H1 (cell line): ENCODE measurements around the gene SPATA13. TPM values are rescaled to one million over a fixed set of nuclear protein-coding genes. Genes with fewer than 3 reads are reported as not detected.

Experiments used
- CTCF ChIA-PET: fragments of 300-600 bp; sonication (Branson Sonifier 250); formaldehyde crosslinking; loops from one replicate; lab custom pipeline; 2021; ENCODE audit not compliant: partially characterized antibody; lab: Charles Lee
- POLR2A ChIA-PET: fragments of 300-600 bp; sonication (Branson Sonifier 250); formaldehyde crosslinking; loops from one replicate; lab custom pipeline; 2021; ENCODE audit warnings: inconsistent platforms; ENCODE audit not compliant: partially characterized antibody; lab: Charles Lee
- DNase-seq, 2 experiments: peaks; one replicate each; pipeline versions ENCODE4 v3.0.0 to v3.0.0-alpha.2; 2010 to 2022; ENCODE audit warnings: low spot score in 2 of 2, low read depth in 1 of 2, mixed read lengths in 1 of 2
- FAIRE-seq: peaks from 2 replicates; lab custom pipeline; 2011; peaks lifted over from hg19 to GRCh38; lab: Jason Lieb, UNC
- H2AFZ ChIP-seq: 2 replicates; pipeline ENCODE4 v1.8.1; 2012; ENCODE audit warnings: low read length, inconsistent platforms
- H2AK5ac ChIP-seq: 2 replicates; pipeline ENCODE4 v1.6.1; 2013; ENCODE audit warnings: low read depth, low read length
- H2BK120ac ChIP-seq: replicated peaks from 2 replicates; pipeline ENCODE3; 2013; ENCODE audit warnings: low read depth, low read length, inconsistent platforms
- H2BK12ac ChIP-seq: 2 replicates; pipeline ENCODE4 v1.6.1; 2013; ENCODE audit warnings: low read depth, low read length
- H2BK15ac ChIP-seq: 2 replicates; pipeline ENCODE4 v1.6.1; 2013; ENCODE audit warnings: low read length
- H2BK20ac ChIP-seq: 2 replicates; pipeline ENCODE4 v1.6.1; 2013; ENCODE audit warnings: low read length
- H2BK5ac ChIP-seq: 2 replicates; pipeline ENCODE4 v1.6.1; 2013; ENCODE audit warnings: low read depth, low read length
- H3K14ac ChIP-seq: 2 replicates; pipeline ENCODE4 v1.6.1; 2013; ENCODE audit warnings: inconsistent platforms; ENCODE audit not compliant: insufficient read length
- H3K18ac ChIP-seq: 2 replicates; pipeline ENCODE4 v1.6.1; 2013; ENCODE audit warnings: low read length; ENCODE audit errors: extremely low read depth
- H3K23ac ChIP-seq: 2 replicates; pipeline ENCODE4 v1.6.1; 2013; ENCODE audit warnings: inconsistent platforms; ENCODE audit not compliant: insufficient read length
- H3K23me2 ChIP-seq: 2 replicates; pipeline ENCODE4 v1.6.1; 2013; ENCODE audit warnings: low read depth, low read length
- H3K27ac ChIP-seq: 2 replicates; pipeline ENCODE4 v1.6.1; 2011; ENCODE audit warnings: low read depth, low read length, inconsistent platforms
- H3K27me3 ChIP-seq, 4 experiments: replicated peaks in 1 of 4; 1 replicate in 1 of 4; 2 replicates in 3 of 4; pipeline versions ENCODE4 v1.6.1 to v1.8.1; 2011 to 2013; ENCODE audit warnings: low read length in 3 of 4, mild to moderate bottlenecking in 3 of 4, inconsistent platforms in 2 of 4, mixed read lengths in 2 of 4, moderate library complexity in 1 of 4; ENCODE audit not compliant: control insufficient read depth in 3 of 4, insufficient read depth in 3 of 4; ENCODE audit errors: extremely low read depth in 1 of 4
- H3K36me3 ChIP-seq, 4 experiments: 2 replicates each; pipeline versions ENCODE4 v1.6.1 to v1.8.1; 2011 to 2013; ENCODE audit warnings: mild to moderate bottlenecking in 4 of 4, low read length in 3 of 4, moderate library complexity in 2 of 4, control low read depth in 1 of 4, inconsistent platforms in 1 of 4; ENCODE audit not compliant: insufficient read depth in 4 of 4, control insufficient read depth in 2 of 4
- H3K4ac ChIP-seq: replicated peaks from 2 replicates; pipeline ENCODE3; 2013; ENCODE audit warnings: low read length, low read depth, mixed read lengths, inconsistent platforms; ENCODE audit not compliant: insufficient read length
- H3K4me1 ChIP-seq, 4 experiments: replicated peaks in 1 of 4; 1 replicate in 1 of 4; 2 replicates in 3 of 4; pipeline versions ENCODE4 v1.6.1 to v1.8.1; 2011 to 2013; ENCODE audit warnings: low read length in 3 of 4, inconsistent platforms in 2 of 4, mixed read lengths in 1 of 4; ENCODE audit not compliant: insufficient read depth in 4 of 4, control insufficient read depth in 3 of 4
- H3K4me2 ChIP-seq, 2 experiments: 2 replicates each; pipeline versions ENCODE4 v1.6.1 to v1.8.1; 2011 to 2013; ENCODE audit warnings: low read depth in 2 of 2, low read length in 2 of 2, control low read depth in 1 of 2, inconsistent platforms in 1 of 2, mild to moderate bottlenecking in 1 of 2; ENCODE audit not compliant: insufficient read depth in 1 of 2
- H3K4me3 ChIP-seq, 4 experiments: fragments of 200-600, 300-600 bp in 1 of 4; sonication (generic), shearing (Covaris generic), sonication (Bioruptor Twin) in 1 of 4; 2 replicates each; pipeline versions ENCODE4 v1.5.1 to v1.8.1; 2011 to 2016; ENCODE audit warnings: low read length in 4 of 4, low read depth in 3 of 4, control low read depth in 2 of 4, inconsistent platforms in 2 of 4, mild to moderate bottlenecking in 2 of 4, mixed read lengths in 1 of 4, moderate library complexity in 1 of 4; ENCODE audit not compliant: insufficient read depth in 2 of 4; ENCODE audit errors: extremely low read depth in 1 of 4
- H3K56ac ChIP-seq: replicated peaks from 2 replicates; pipeline ENCODE3; 2013; ENCODE audit warnings: low read depth, mild to moderate bottlenecking, mixed read lengths, low read length, inconsistent platforms; ENCODE audit not compliant: insufficient read length
- H3K79me1 ChIP-seq: 2 replicates; pipeline ENCODE4 v1.6.1; 2013; ENCODE audit warnings: low read depth, low read length, control low read depth
- H3K79me2 ChIP-seq, 2 experiments: 2 replicates each; pipeline versions ENCODE4 v1.6.1 to v1.8.1; 2012 to 2013; ENCODE audit warnings: low read length in 2 of 2, mild to moderate bottlenecking in 2 of 2, inconsistent platforms in 1 of 2; ENCODE audit not compliant: insufficient read depth in 2 of 2, control insufficient read depth in 1 of 2
- H3K9ac ChIP-seq, 4 experiments: replicated peaks in 1 of 4; 1 replicate in 1 of 4; 2 replicates in 3 of 4; pipeline versions ENCODE4 v1.6.1 to v1.8.1; 2011 to 2013; ENCODE audit warnings: low read depth in 3 of 4, low read length in 3 of 4, control low read depth in 2 of 4, mild to moderate bottlenecking in 2 of 4, moderate library complexity in 2 of 4, inconsistent platforms in 1 of 4; ENCODE audit errors: extremely low read depth in 1 of 4
- H3K9me3 ChIP-seq, 2 experiments: 2 replicates each; pipeline versions ENCODE4 v1.6.1 to v1.8.1; 2012 to 2013; ENCODE audit warnings: mild to moderate bottlenecking in 2 of 2, moderate library complexity in 2 of 2, control low read depth in 1 of 2, inconsistent platforms in 1 of 2, low read depth in 1 of 2, low read length in 1 of 2, mixed read lengths in 1 of 2; ENCODE audit not compliant: insufficient read depth in 2 of 2
- H4K20me1 ChIP-seq, 2 experiments: replicated peaks in 1 of 2; 2 replicates each; pipeline versions ENCODE3 to v1.8.1; 2011 to 2013; ENCODE audit warnings: inconsistent platforms in 2 of 2, low read length in 2 of 2, mild to moderate bottlenecking in 1 of 2; ENCODE audit not compliant: insufficient read depth in 2 of 2, control insufficient read depth in 1 of 2
- H4K5ac ChIP-seq: 2 replicates; pipeline ENCODE4 v1.6.1; 2013; ENCODE audit warnings: low read length, low read depth, mixed read lengths, inconsistent platforms; ENCODE audit not compliant: insufficient read length
- H4K8ac ChIP-seq: 2 replicates; pipeline ENCODE4 v1.8.0; 2013; ENCODE audit warnings: mild to moderate bottlenecking, moderate library complexity, low read length, inconsistent platforms; ENCODE audit not compliant: insufficient read depth; ENCODE audit errors: extremely low read depth
- H4K91ac ChIP-seq: replicated peaks from 2 replicates; pipeline ENCODE3; 2013; ENCODE audit warnings: low read length, mixed read lengths, inconsistent platforms; ENCODE audit not compliant: insufficient read length
- CTBP2 ChIP-seq: IDR thresholded peaks from 2 replicates; pipeline ENCODE4 v1.7.0; 2011; ENCODE audit warnings: borderline replicate concordance, mild to moderate bottlenecking, moderate library complexity, mixed read lengths, low read length; ENCODE audit not compliant: insufficient read depth, insufficient read length
- EGR1 ChIP-seq: IDR thresholded peaks from 2 replicates; pipeline ENCODE4 v1.6.1; 2011; ENCODE audit warnings: low read depth, low read length, borderline replicate concordance
- NRF1 ChIP-seq: IDR thresholded peaks from 2 replicates; pipeline ENCODE4 v1.6.1; 2011; ENCODE audit warnings: mild to moderate bottlenecking, low read depth, low read length, improper control_type of control experiment
- PHF8 ChIP-seq: fragments of 200-600 bp; sonication (generic); conservative IDR thresholded peaks from 2 replicates; pipeline ENCODE4 v1.7.1; 2012; ENCODE audit warnings: low read depth, mild to moderate bottlenecking, inconsistent platforms, low read length, moderate library complexity
- POLR2A ChIP-seq, 2 experiments: IDR thresholded peaks; 1 replicate in 1 of 2; 2 replicates in 1 of 2; pipeline ENCODE4 v1.6.1; 2011; ENCODE audit warnings: low read depth in 2 of 2, low read length in 2 of 2, mild to moderate bottlenecking in 2 of 2; ENCODE audit errors: control extremely low read depth in 1 of 2
- RBBP5 ChIP-seq: IDR thresholded peaks from 2 replicates; pipeline ENCODE4 v1.7.1; 2012; ENCODE audit warnings: low read depth, mild to moderate bottlenecking, inconsistent platforms, low read length, moderate library complexity, borderline replicate concordance
- SIN3A ChIP-seq, 2 experiments: IDR thresholded peaks in 1 of 2; conservative IDR thresholded peaks in 1 of 2; 2 replicates each; pipeline ENCODE4 v1.6.1; 2011 to 2012; ENCODE audit warnings: low read length in 2 of 2, improper control_type of control experiment in 1 of 2, low read depth in 1 of 2, mild to moderate bottlenecking in 1 of 2
- SIX5 ChIP-seq: IDR thresholded peaks from 2 replicates; pipeline ENCODE4 v1.6.1; 2011; ENCODE audit warnings: mild to moderate bottlenecking, low read depth, low read length
- WGBS, 2 experiments: shearing (Covaris generic) in 1 of 2; methylation state at CpG; one replicate each; pipeline versions ENCODE4 v1.1.6 to v1.1.7; 2013 to 2015; ENCODE audit warnings: low lambda C conversion rate in 2 of 2, mixed read lengths in 2 of 2, inconsistent platforms in 1 of 2, low coverage in 1 of 2, missing lambda C conversion rate in 1 of 2; ENCODE audit not compliant: insufficient replicate concordance in 2 of 2, insufficient coverage in 1 of 2, insufficient read length in 1 of 2; ENCODE audit errors: extremely low coverage in 1 of 2, missing lambda C conversion rate in 1 of 2; 5-methylcytosine and 5-hydroxymethylcytosine counted together
- polyA plus RNA-seq, 7 experiments: library from polyadenylated mRNA; depleted of rRNA in 3 of 7; stranded (reverse) in 5 of 7; unstranded in 2 of 7; fragments of >200 nt in 5 of 7; fragments of 200-250 nt in 2 of 7; gene quantifications; 1 replicate in 5 of 7; 2 replicates in 1 of 7; 4 replicates in 1 of 7; pipeline versions ENCODE4 v1.2.1 to v1.2.3, GENCODE V29; 2011 to 2013; ENCODE audit warnings: missing spikeins in 2 of 7, mixed read lengths in 2 of 7
- total RNA-seq: library from RNA; stranded (reverse); fragmentation: NEBNext Ultra II Directional; extraction: Animal tissue kit (Norgen Biotek cat#: 25700); gene quantifications from 2 replicates; pipeline ENCODE4 v1.2.1, GENCODE V29; 2021
- TF ChIP-seq, protein P1 (sequence below): IDR thresholded peaks from 2 replicates; pipeline ENCODE4 v1.6.1; 2011; ENCODE audit warnings: low read depth, mild to moderate bottlenecking, low read length; ENCODE audit not compliant: insufficient read depth
- TF ChIP-seq, protein P2 (sequence below), 3 experiments: IDR thresholded peaks; 1 replicate in 2 of 3; 2 replicates in 1 of 3; pipeline versions ENCODE4 v1.5.1 to v1.6.1; 2011; ENCODE audit warnings: low read length in 3 of 3, mild to moderate bottlenecking in 3 of 3, inconsistent platforms in 2 of 3, low read depth in 1 of 3, moderate library complexity in 1 of 3; ENCODE audit not compliant: insufficient read depth in 1 of 3; ENCODE audit errors: control extremely low read depth in 1 of 3

Gene SPATA13
- total and polyA plus RNA-seq, 2 of the 8 experiments (the other 6 are each of a cell fraction or from before 2014, with no cell fraction given) = 12.6 to 30.9 TPM

DNA sequence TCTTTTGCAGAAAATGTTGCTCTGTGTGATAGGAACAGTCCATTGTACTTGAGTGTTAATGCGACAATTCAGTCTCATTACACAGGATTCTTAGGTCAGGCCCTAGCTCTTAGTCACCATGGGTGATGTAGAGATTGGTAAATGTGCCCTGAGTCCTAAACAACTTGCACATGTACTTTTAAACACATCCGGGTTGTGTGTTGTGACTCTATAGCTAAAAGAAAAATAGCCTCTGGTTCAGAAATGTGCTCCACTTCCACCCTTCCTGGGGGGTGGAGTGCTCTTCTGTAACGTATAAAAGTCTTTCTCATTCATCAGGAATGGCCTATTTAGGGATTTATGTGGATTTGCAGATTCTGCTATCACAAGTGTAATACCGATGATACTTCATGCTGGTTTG, 5.2 kb downstream of the SPATA13 start:
- Histone ChIP-seq H2BK120ac (no peak overlapping the region), H3K27me3 (no peaks in the 10 kb centered on the region; a peak in 1 of 7 replicates), H3K4me3 (no peak overlapping the region), H3K56ac (no peak overlapping the region), H3K4me2 (no peak overlapping the region), H4K20me1 (peaks cover 12 to 25% of the 10 kb centered on the region in 2 experiments), H2BK5ac (no peak overlapping the region), H3K79me2 (peaks cover 15 to 87% of the 10 kb centered on the region in 2 experiments; a peak in 3 of 4 replicates), H4K91ac (no peak overlapping the region), H4K8ac (no peak overlapping the region), H2BK20ac (no peak overlapping the region), H2BK15ac (no peak overlapping the region), H2AFZ (no peak overlapping the region), H3K27ac (no peak overlapping the region), H2BK12ac (no peak overlapping the region), H3K23me2 (peaks cover 10% of the 10 kb centered on the region; the same call in 1 of the 2 replicates), H4K5ac (no peak overlapping the region), H3K23ac (no peak overlapping the region), H3K36me3 (peaks cover 0 to 8% (median 6%) of the 10 kb centered on the region in 4 experiments; a peak in 4 of 8 replicates), H3K18ac (no peak overlapping the region), H3K14ac (no peak overlapping the region), H3K4ac (no peak overlapping the region), H3K79me1 (peaks cover 33% of the 10 kb centered on the region), H2AK5ac (no peak overlapping the region), H3K9me3 (no peaks in the 10 kb centered on the region), H3K9ac (no peak overlapping the region), H3K4me1 (peaks cover 3 to 8% (median 7%) of the 10 kb centered on the region in 4 experiments)
- ChIA-PET CTCF (interaction anchor here (1.4 kb wide), 2 partner anchors 63 to 113 kb away, joined by 4 read pairs; no protein-coding TSS in a partner anchor), POLR2A (no interaction called here)
- no peak for FAIRE-seq
- WGBS, 2 experiments = 65% methylated on average over 4 of the region's 4 CpGs; no CpG with 5 or more reads in 1 of the 2 experiments
- no peak for DNase-seq
- TF ChIP-seq SIX5 (no peak), PHF8 (no peak), EGR1 (no peak), POLR2A (IDR thresholded peaks at IDR 0.05; ENCODE audit: control extremely low read depth in 1 of 2, low read depth in 2 of 2, low read length in 2 of 2) (no peak), SIN3A (conservative IDR thresholded peaks at IDR 0.05 in 1 of 2, IDR thresholded peaks at IDR 0.05 in 1 of 2; ENCODE audit: low read depth in 1 of 2, low read length in 2 of 2) (no peak), RBBP5 (no peak), CTBP2 (no peak), NRF1 (no peak)
- TF ChIP-seq, protein P1, sequence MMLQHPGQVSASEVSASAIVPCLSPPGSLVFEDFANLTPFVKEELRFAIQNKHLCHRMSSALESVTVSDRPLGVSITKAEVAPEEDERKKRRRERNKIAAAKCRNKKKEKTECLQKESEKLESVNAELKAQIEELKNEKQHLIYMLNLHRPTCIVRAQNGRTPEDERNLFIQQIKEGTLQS = no peak
- TF ChIP-seq, protein P2, sequence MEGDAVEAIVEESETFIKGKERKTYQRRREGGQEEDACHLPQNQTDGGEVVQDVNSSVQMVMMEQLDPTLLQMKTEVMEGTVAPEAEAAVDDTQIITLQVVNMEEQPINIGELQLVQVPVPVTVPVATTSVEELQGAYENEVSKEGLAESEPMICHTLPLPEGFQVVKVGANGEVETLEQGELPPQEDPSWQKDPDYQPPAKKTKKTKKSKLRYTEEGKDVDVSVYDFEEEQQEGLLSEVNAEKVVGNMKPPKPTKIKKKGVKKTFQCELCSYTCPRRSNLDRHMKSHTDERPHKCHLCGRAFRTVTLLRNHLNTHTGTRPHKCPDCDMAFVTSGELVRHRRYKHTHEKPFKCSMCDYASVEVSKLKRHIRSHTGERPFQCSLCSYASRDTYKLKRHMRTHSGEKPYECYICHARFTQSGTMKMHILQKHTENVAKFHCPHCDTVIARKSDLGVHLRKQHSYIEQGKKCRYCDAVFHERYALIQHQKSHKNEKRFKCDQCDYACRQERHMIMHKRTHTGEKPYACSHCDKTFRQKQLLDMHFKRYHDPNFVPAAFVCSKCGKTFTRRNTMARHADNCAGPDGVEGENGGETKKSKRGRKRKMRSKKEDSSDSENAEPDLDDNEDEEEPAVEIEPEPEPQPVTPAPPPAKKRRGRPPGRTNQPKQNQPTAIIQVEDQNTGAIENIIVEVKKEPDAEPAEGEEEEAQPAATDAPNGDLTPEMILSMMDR (IDR thresholded peaks at IDR 0.05; ENCODE audit: control extremely low read depth in 1 of 3, insufficient read depth in 1 of 3, low read depth in 1 of 3, low read length in 3 of 3) = no peak
